ENCODE measurements around the gene FBXO21.

DNA sequence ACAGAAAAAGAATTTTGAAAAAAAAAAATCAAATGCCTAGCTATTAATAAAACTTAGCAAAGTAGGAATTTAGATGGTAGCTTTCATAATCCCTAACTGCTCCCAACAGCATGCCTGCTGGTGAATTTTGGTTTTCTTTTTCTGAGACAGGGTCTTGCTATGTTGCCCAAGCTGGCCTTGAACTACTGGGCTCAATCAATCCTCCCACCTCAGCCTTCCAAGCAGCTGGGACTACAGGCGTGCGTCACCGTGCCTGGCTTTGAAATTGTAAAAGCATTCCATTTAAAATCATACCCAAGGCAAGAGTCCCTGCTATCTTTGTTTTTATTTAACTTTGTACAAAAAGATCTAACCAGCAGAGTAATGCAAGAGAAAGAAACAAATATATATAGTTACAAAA is 20.7 kb downstream of the FBXO21 start:
- TF ChIP-seq CTCF (IDR thresholded peaks at IDR 0.05; ENCODE audit: insufficient read depth, low read depth, low read length) = no peak
- TF ChIP-seq EZH2 (IDR thresholded peaks at IDR 0.05; ENCODE audit: insufficient read depth, low read length) = no peak

Measured in astrocyte (in vitro differentiated cells and primary cell).